ENCODE results near the gene STXBP3. TPM values are rescaled to one million over a fixed set of nuclear protein-coding genes. Genes with fewer than 3 reads are reported as not detected.

STXBP3 gene
- total and polyA plus RNA-seq, 2 donors (not counting 3 experiments of a cell fraction or from before 2014, with no cell fraction given), result 9.4 to 44.1 TPM

GRCh38 chr1:108745980-108746381 lies 493 bp upstream of the STXBP3 start:
- ChIA-PET POLR2A (no interaction called here), CTCF (no interaction called here)
- no peaks in the 10 kb centered on the region for H4K20me1 ChIP-seq (replicated peaks; ENCODE audit: control insufficient read depth, extremely low read depth, insufficient read depth, low read length)
- H3K4me3 ChIP-seq (replicated peaks in 1 of 3; ENCODE audit: insufficient read depth in 1 of 3, low read depth in 1 of 3, low read length in 3 of 3), result no peak overlapping the region
- DNase-seq (ENCODE audit: low read depth, low spot score) (no peak), FAIRE-seq (no peak)
- no peak overlapping the region for H3K9ac ChIP-seq (replicated peaks; ENCODE audit: extremely low read depth, insufficient read depth, low read length)
- TF ChIP-seq POLR2A (IDR thresholded peaks at IDR 0.05; ENCODE audit: low read depth, low read length) (no peak), CTCF (IDR thresholded peaks at IDR 0.05; ENCODE audit: extremely low read depth in 1 of 2, insufficient read depth in 1 of 2, low read depth in 1 of 2, low read length in 2 of 2) (no peak), JUN (IDR thresholded peaks at IDR 0.05; ENCODE audit: borderline replicate concordance, insufficient read depth, insufficient read length, low read depth) (no peak), GATA2 (IDR thresholded peaks at IDR 0.05; ENCODE audit: insufficient read depth, insufficient read length, low read depth, low read length) (no peak), POLR2AphosphoS5 (IDR thresholded peaks at IDR 0.05; ENCODE audit: insufficient read depth, low read depth, low read length) (no peak), MAX (IDR thresholded peaks at IDR 0.05; ENCODE audit: insufficient read depth, insufficient read length) (no peak), FOS (IDR thresholded peaks at IDR 0.05; ENCODE audit: borderline replicate concordance, insufficient read depth, low read length) (no peak), EZH2 (IDR thresholded peaks at IDR 0.05; ENCODE audit: borderline replicate concordance, low read depth, low read length, severe bottlenecking) (no peak), MYC (IDR thresholded peaks at IDR 0.05; ENCODE audit: low read depth, low read length) (no peak)
- no peaks in the 10 kb centered on the region for H3K9me1 ChIP-seq (replicated peaks; ENCODE audit: control insufficient read depth, extremely low read depth, insufficient read depth, low read length)
- H3K9me3 ChIP-seq (replicated peaks; ENCODE audit: control insufficient read depth, insufficient read depth, low read length), result no peaks in the 10 kb centered on the region
- peaks cover 4 to 8% of the 10 kb centered on the region in 2 experiments for H3K27me3 ChIP-seq (ENCODE audit: control insufficient read depth in 2 of 2, insufficient read depth in 2 of 2, low read length in 2 of 2)
- H3K36me3 ChIP-seq (ENCODE audit: control insufficient read depth in 2 of 2, extremely low read depth in 1 of 2, insufficient read depth in 2 of 2, low read length in 2 of 2), result no peaks in the 10 kb centered on the region
- H3K79me2 ChIP-seq (ENCODE audit: control insufficient read depth, insufficient read depth, low read length), result peaks cover 34% of the 10 kb centered on the region
- dilution Hi-C loops (cut with MboI; ENCODE audit: extremely low pct_ligation_motif_present, low sequenced_read_pairs), result no loop called here
- intact Hi-C loops (cut with micrococcal nuclease), result loop anchor here (1.0 to 2.0 kb wide), 6 partner anchors 70 to 234 kb away; no protein-coding TSS in a partner anchor
- H3K4me1 ChIP-seq (ENCODE audit: control insufficient read depth, extremely low read depth, insufficient read depth, low read length), result peaks cover 15% of the 10 kb centered on the region
- H3K27ac ChIP-seq (ENCODE audit: insufficient read depth, low read depth, low read length), result no peak overlapping the region
- H3K4me2 ChIP-seq (ENCODE audit: insufficient read depth, low read length), result peak overlapping the region; percentile 4
- no TSS peak for BruUV-seq (replicated peaks)
- peak overlapping the region; percentile 89 for H2AFZ ChIP-seq (ENCODE audit: low read depth, low read length)
